Measurements from ENCODE around the gene RAB38.

The RAB38 gene

DNA sequence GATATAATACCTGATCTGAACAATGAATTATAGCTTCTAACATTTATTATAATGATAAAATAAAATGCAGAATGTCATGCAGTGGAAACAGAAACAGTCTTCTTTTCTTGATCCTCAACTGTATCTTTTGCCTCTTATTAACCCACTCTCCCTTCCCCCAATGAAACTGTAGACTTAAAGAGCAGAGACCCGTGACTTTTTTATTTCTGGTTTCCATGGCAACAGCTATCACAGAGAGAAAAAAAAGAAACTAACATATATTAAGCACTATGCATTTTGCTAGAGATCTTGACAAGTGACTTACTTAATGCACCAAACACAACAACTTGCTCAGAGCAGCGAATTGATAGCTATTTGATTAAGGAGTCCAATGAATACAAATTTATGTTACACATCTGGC lies 69.3 kb downstream of the RAB38 start:
- H3K27me3 Mint-ChIP-seq, result peaks cover 0 to 30% of the 10 kb centered on the region in 2 donors
- H3K27ac Mint-ChIP-seq, result no peak overlapping the region
- no peak overlapping the region for H3K4me3 Mint-ChIP-seq
- no peak for ATAC-seq (replicated peaks)
- no peak for DNase-seq
- no peaks in the 10 kb centered on the region for H3K9me3 Mint-ChIP-seq
- H3K36me3 Mint-ChIP-seq (ENCODE audit: insufficient read depth), result no peaks in the 10 kb centered on the region
- H3K4me1 Mint-ChIP-seq (ENCODE audit: low read depth in 2 of 2), result peaks cover 0 to 3% of the 10 kb centered on the region in 2 donors

DNA sequence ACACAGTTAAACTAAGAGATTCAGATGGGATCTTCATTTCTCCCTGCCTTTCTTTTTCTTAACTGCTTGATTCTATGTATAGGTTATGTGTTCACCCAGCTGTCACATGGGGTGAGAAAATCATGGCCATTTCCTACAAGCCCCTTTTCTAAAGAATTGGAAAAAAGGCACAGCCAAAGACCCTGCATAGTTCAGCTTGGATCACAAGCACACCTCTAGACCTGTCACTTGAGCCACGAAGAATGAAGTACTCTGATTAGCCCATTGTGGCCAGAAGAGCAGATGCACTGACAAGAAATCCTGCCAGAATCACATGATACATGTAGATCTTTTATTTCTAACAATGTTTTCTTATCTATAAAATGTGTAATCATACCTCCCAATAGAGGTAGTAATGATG lies 69.7 kb downstream of the RAB38 start:
- Mint-ChIP-seq H3K4me1 (ENCODE audit: low read depth in 2 of 2) (peaks cover 0 to 3% of the 10 kb centered on the region in 2 donors), H3K36me3 (ENCODE audit: insufficient read depth) (no peaks in the 10 kb centered on the region), H3K27me3 (peaks cover 0 to 30% of the 10 kb centered on the region in 2 donors), H3K9me3 (no peaks in the 10 kb centered on the region), H3K27ac (no peak overlapping the region), H3K4me3 (no peak overlapping the region)
- no peak for ATAC-seq (replicated peaks)
- no peak for DNase-seq

DNA sequence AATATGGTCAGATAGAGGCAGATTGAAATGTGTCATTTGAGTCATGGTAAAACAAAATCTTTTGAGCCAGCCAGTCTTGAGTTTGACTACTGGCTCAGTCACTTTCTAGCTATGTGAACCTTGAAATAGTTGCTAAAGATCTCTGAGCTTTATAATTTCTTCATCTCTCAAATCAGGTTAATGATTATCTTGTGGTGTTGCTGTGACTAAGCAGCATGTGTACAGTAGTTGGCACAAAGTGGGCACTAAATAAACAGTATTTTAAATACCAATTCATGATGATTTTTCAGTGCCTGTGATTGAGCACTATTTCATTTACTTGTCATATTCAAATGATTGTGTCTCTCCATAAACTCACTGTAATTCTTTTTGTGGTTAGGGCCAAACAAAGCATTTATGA lies 70.8 kb downstream of the RAB38 start:
- H3K27ac Mint-ChIP-seq, result no peak overlapping the region

GRCh38 chr11:88103337-88104206 lies 71.7 kb downstream of the RAB38 start:
- Mint-ChIP-seq H3K27ac (no peak overlapping the region), H3K36me3 (ENCODE audit: insufficient read depth) (no peaks in the 10 kb centered on the region), H3K9me3 (no peaks in the 10 kb centered on the region), H3K4me1 (ENCODE audit: low read depth in 2 of 2) (peaks cover 0 to 3% of the 10 kb centered on the region in 2 donors), H3K4me3 (no peak overlapping the region), H3K27me3 (peaks cover 5 to 28% of the 10 kb centered on the region in 2 donors)
- ATAC-seq (replicated peaks) (peak; percentile 86), DNase-seq (peak; percentile 23 to 27 (median 27))

More for the DNA sequence above, 70.8 kb downstream of the RAB38 start:
- Mint-ChIP-seq H3K4me1 (ENCODE audit: low read depth in 2 of 2) (peaks cover 0 to 3% of the 10 kb centered on the region in 2 donors), H3K36me3 (ENCODE audit: insufficient read depth) (no peaks in the 10 kb centered on the region), H3K9me3 (no peaks in the 10 kb centered on the region), H3K4me3 (no peak overlapping the region), H3K27me3 (peaks cover 5 to 33% of the 10 kb centered on the region in 2 donors)
- no peak for ATAC-seq (replicated peaks)
- DNase-seq, result no peak

GRCh38 chr11:88102598-88102934 lies 72.7 kb downstream of the RAB38 start:
- H3K27ac Mint-ChIP-seq, result no peak overlapping the region

GRCh38 chr11:88101881-88102597 lies 73.2 kb downstream of the RAB38 start:
- peaks cover 5 to 19% of the 10 kb centered on the region in 2 donors for H3K27me3 Mint-ChIP-seq
- ATAC-seq (replicated peaks), result no peak
- H3K36me3 Mint-ChIP-seq (ENCODE audit: insufficient read depth), result no peaks in the 10 kb centered on the region
- H3K27ac Mint-ChIP-seq, result no peak overlapping the region
- no peak overlapping the region for H3K4me3 Mint-ChIP-seq
- peaks cover 0 to 3% of the 10 kb centered on the region in 2 donors for H3K4me1 Mint-ChIP-seq (ENCODE audit: low read depth in 2 of 2)
- no peaks in the 10 kb centered on the region for H3K9me3 Mint-ChIP-seq
- DNase-seq, result no peak

More at GRCh38 chr11:88102598-88102934, 72.7 kb downstream of the RAB38 start:
- Mint-ChIP-seq H3K9me3 (no peaks in the 10 kb centered on the region), H3K4me1 (ENCODE audit: low read depth in 2 of 2) (peaks cover 0 to 3% of the 10 kb centered on the region in 2 donors), H3K36me3 (ENCODE audit: insufficient read depth) (no peaks in the 10 kb centered on the region), H3K4me3 (no peak overlapping the region), H3K27me3 (peaks cover 5 to 19% of the 10 kb centered on the region in 2 donors)
- DNase-seq (no peak), ATAC-seq (replicated peaks) (no peak)

DNA sequence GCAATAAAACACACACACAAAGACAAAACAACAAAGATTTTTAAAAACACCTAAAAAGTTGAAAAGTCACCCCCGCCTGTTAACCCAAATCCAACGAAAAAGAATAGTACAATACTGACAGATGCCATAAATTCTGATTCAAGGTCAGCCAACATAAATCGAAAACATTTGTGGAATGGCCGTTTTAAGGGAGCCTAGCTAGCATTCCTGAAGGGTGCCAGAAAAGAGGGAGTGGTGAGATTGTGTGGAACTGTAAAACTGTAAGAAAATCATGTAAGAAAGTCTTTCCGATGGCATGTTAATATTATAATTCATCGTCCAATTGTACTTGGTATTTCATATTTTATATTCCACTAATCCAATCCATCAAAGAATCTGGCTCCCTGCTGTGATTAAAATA lies 75.1 kb downstream of the RAB38 start:
- Mint-ChIP-seq H3K4me1 (ENCODE audit: low read depth in 2 of 2) (peaks cover 0 to 3% of the 10 kb centered on the region in 2 donors), H3K27ac (no peak overlapping the region), H3K9me3 (no peaks in the 10 kb centered on the region), H3K4me3 (no peak overlapping the region), H3K27me3 (peaks cover 5 to 19% of the 10 kb centered on the region in 2 donors), H3K36me3 (ENCODE audit: insufficient read depth) (no peaks in the 10 kb centered on the region)
- no peak for ATAC-seq (replicated peaks)
- DNase-seq, result no peak

DNA sequence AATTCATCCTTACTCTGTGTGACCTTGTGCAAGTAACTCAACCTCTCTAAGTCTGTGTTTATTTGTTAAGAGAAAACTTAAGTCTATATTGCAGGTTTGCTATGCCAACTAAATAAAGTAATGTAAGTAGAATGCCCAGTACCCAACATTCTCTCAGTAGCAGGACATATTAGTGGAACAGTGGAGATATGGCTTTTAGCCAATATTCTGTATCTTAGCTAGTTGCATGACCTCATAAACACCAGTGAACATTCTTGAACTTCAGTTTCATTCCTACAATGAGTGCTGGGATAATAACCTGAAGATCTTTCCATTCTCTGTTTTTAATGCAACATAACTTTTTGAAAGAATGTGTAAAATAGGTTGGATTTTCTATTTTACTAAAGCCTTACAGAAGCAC lies 77.0 kb downstream of the RAB38 start:
- DNase-seq (no peak), ATAC-seq (replicated peaks) (no peak)
- H3K4me1 Mint-ChIP-seq (ENCODE audit: low read depth in 2 of 2), result peaks cover 0 to under 1% of the 10 kb centered on the region in 2 donors
- H3K9me3 Mint-ChIP-seq, result no peaks in the 10 kb centered on the region
- no peak overlapping the region for H3K4me3 Mint-ChIP-seq
- no peak overlapping the region for H3K27ac Mint-ChIP-seq
- H3K36me3 Mint-ChIP-seq (ENCODE audit: insufficient read depth), result no peaks in the 10 kb centered on the region
- H3K27me3 Mint-ChIP-seq, result peaks cover 5 to 19% of the 10 kb centered on the region in 2 donors

GRCh38 chr11:88089134-88089533 lies 86.1 kb downstream of the RAB38 start:
- Mint-ChIP-seq H3K4me3 (no peak overlapping the region), H3K4me1 (ENCODE audit: low read depth in 2 of 2) (no peaks in the 10 kb centered on the region), H3K9me3 (no peaks in the 10 kb centered on the region), H3K27me3 (peaks cover 21 to 29% of the 10 kb centered on the region in 2 donors), H3K36me3 (ENCODE audit: insufficient read depth) (no peaks in the 10 kb centered on the region), H3K27ac (no peak overlapping the region)
- no peak for DNase-seq
- no peak for ATAC-seq (replicated peaks)

- DNase-seq (no peak), ATAC-seq (replicated peaks) (no peak)
- H3K27me3 Mint-ChIP-seq, result peaks cover 26 to 31% of the 10 kb centered on the region in 2 donors
- H3K9me3 Mint-ChIP-seq, result no peaks in the 10 kb centered on the region
- no peaks in the 10 kb centered on the region for H3K4me1 Mint-ChIP-seq (ENCODE audit: low read depth in 2 of 2)
- H3K4me3 Mint-ChIP-seq, result no peak overlapping the region
- H3K36me3 Mint-ChIP-seq (ENCODE audit: insufficient read depth), result no peaks in the 10 kb centered on the region
- no peak overlapping the region for H3K27ac Mint-ChIP-seq
These were observed 87.9 kb downstream of the RAB38 start for GRCh38 chr11:88087337-88087736.

- H3K36me3 Mint-ChIP-seq (ENCODE audit: insufficient read depth), result no peaks in the 10 kb centered on the region
- no peak for ATAC-seq (replicated peaks)
- no peak overlapping the region for H3K27ac Mint-ChIP-seq
- H3K4me3 Mint-ChIP-seq, result no peak overlapping the region
- no peaks in the 10 kb centered on the region for H3K4me1 Mint-ChIP-seq (ENCODE audit: low read depth in 2 of 2)
- peaks cover 26 to 31% of the 10 kb centered on the region in 2 donors for H3K27me3 Mint-ChIP-seq
- no peak for DNase-seq
- H3K9me3 Mint-ChIP-seq, result no peaks in the 10 kb centered on the region
These were observed 88.9 kb downstream of the RAB38 start for GRCh38 chr11:88086297-88086696.

- Mint-ChIP-seq H3K36me3 (ENCODE audit: insufficient read depth) (no peaks in the 10 kb centered on the region), H3K4me3 (no peak overlapping the region), H3K9me3 (peaks cover 0 to 4% of the 10 kb centered on the region in 2 donors), H3K27ac (no peak overlapping the region), H3K4me1 (ENCODE audit: low read depth in 2 of 2) (no peaks in the 10 kb centered on the region), H3K27me3 (peaks cover 47 to 53% of the 10 kb centered on the region in 2 donors)
- DNase-seq, result no peak
- no peak for ATAC-seq (replicated peaks)
These were observed 104.8 kb downstream of the RAB38 start for GRCh38 chr11:88070437-88070836.

DNA sequence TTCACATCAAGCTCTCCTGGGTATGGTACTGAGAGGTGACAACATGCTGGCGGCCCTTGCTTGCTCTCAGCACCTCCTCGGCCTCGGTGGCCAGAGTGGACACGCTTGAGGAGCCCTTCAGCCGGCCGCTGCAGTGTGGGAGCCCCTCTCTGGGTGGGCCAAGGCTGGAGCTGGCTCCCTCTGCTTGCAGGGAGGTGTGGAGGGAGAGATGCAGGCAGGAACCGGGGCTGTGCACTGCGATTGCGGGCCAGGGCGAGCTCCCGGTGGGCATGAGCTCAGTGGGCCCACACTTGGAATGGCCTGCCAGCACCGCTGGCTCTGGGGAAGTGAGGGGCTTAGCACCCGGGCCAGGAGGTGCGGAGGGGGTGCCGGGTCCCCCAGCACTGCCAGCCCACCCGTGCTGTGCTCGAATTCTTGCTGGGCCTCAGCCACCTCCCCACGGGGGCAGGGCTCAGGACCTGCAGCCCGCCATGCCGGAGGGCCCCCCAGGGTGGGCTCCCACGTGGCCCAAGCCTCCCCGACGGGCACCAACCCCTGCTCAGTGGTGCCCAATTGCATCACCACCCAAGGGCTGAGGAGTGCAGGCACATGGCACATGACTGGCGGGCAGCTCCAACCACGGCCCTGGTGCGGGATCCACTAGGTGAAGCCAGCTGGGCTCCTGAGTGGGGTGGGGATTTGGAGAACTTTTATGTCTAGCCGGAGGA lies 106.2 kb downstream of the RAB38 start:
- Mint-ChIP-seq H3K27ac (no peak overlapping the region), H3K27me3 (peaks cover 43 to 45% of the 10 kb centered on the region in 2 donors), H3K9me3 (peaks cover 0 to 4% of the 10 kb centered on the region in 2 donors), H3K4me1 (ENCODE audit: low read depth in 2 of 2) (no peaks in the 10 kb centered on the region), H3K4me3 (no peak overlapping the region), H3K36me3 (ENCODE audit: insufficient read depth) (no peaks in the 10 kb centered on the region)
- no peak for ATAC-seq (replicated peaks)
- DNase-seq, result no peak

All from effector memory CD8-positive, alpha-beta T cell (primary cell).